ENCODE measurements around the gene GNAT2.

DNA sequence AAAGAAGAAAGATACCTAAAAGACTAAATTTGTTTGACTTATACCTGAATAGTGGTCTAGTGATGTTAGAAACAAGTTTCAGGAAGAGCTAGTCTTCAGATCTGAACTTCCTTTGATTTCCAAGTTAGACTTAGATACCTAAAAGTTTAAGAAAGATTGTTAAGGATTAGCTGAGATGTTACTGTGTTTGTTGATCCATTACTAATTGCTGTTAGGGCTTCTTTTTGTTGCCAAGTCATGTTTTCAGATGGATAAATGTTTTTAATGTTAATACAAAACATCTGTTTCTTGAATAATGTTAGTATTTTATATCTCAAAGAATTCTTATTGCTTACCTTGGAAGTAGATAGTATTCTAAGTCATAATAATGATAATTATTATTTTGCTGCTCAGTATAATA is 59.4 kb downstream of the GNAT2 start:
- TF ChIP-seq, protein P1, sequence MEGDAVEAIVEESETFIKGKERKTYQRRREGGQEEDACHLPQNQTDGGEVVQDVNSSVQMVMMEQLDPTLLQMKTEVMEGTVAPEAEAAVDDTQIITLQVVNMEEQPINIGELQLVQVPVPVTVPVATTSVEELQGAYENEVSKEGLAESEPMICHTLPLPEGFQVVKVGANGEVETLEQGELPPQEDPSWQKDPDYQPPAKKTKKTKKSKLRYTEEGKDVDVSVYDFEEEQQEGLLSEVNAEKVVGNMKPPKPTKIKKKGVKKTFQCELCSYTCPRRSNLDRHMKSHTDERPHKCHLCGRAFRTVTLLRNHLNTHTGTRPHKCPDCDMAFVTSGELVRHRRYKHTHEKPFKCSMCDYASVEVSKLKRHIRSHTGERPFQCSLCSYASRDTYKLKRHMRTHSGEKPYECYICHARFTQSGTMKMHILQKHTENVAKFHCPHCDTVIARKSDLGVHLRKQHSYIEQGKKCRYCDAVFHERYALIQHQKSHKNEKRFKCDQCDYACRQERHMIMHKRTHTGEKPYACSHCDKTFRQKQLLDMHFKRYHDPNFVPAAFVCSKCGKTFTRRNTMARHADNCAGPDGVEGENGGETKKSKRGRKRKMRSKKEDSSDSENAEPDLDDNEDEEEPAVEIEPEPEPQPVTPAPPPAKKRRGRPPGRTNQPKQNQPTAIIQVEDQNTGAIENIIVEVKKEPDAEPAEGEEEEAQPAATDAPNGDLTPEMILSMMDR (IDR thresholded peaks at IDR 0.05; ENCODE audit: low read depth, low read length, poor library complexity, severe bottlenecking), result no peak
- TF ChIP-seq EZH2phosphoT487 (IDR thresholded peaks at IDR 0.05; ENCODE audit: borderline replicate concordance, low read length), result no peak
